ENCODE data around the gene RFC4. TPM values are rescaled to one million over a fixed set of nuclear protein-coding genes. Genes with fewer than 3 reads are reported as not detected.
A peak's percentile ranks its signal among the peaks of the same experiment; 100 is the strongest.

The RFC4 gene
- total and polyA plus RNA-seq, 2 of the 13 experiments (the other 11 are each of a cell fraction or from before 2014, with no cell fraction given), result 18.5 to 103 TPM

DNA sequence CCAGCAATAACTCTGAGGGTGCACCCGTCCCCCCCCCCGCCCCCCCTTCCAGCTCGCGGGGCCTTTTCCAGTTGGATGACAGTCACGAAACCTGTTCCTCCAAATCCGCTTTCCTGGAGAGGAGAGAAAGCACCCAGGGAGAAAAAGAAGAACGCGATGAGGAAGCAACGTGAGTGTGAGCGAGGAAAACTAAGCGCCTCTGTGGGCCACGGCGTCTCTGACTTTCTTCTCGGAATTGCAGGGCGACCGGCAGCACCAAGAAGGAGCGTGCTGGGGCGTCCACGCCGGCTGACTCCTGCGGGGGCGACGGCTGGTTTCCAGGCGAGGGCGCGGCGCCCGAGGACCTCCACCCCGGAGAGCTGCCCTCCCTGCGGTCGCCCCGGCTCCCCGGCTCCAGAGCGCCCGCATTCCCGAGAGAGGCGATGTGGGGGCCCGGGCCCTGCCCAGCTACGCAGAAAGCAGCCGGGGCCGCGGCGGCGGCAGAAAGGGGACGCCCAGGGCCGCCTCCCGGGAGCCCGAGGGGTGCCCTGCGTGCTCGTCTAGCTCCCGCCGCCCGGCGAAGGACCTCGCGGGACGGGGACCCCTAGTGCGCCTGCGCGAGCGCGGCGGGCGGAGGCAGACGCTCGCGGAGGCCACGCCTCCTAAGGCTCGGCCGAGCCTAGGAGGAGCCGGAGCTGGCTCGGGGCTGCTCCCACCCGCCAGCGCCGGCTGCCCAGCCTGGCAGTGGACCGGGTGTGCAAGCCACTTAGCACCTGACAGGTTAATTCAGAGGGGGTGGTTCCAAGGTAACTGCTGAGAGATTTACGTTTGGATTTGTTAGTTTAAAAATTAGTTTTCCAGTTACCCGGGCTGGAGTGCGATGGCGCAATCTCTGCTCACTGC is 20.9 kb upstream of the RFC4 start (continued):
- TF ChIP-seq POLR2A (IDR thresholded peaks at IDR 0.05; ENCODE audit: insufficient read depth in 1 of 2, low read depth in 2 of 2, low read length in 2 of 2) (peak in 1 of 2 experiments; percentile 73; a peak in 2 of 4 replicates), ZNF317 (CRISPR knock-in tag; IDR thresholded peaks at IDR 0.05) (no peak), ZSCAN21 (CRISPR knock-in tag; IDR thresholded peaks at IDR 0.05; ENCODE audit: borderline replicate concordance) (0 out of 2 replicates have a peak, but pooled peaks have one; percentile 40), ERF (CRISPR knock-in tag; IDR thresholded peaks at IDR 0.05) (peak; percentile 57), PCBP2 (optimal IDR thresholded peaks at IDR 0.05; ENCODE audit: low read depth, low read length, poor library complexity, severe bottlenecking) (no peak), BRF2 (CRISPR knock-in tag; IDR thresholded peaks at IDR 0.05) (no peak), SP1 (IDR thresholded peaks at IDR 0.05) (no peak), SP1 (CRISPR knock-in tag; IDR thresholded peaks at IDR 0.05) (0 out of 2 replicates have a peak, but pooled peaks have one; percentile 35), HIVEP1 (CRISPR knock-in tag; IDR thresholded peaks at IDR 0.05) (no peak), ZFP36 (IDR thresholded peaks at IDR 0.05; ENCODE audit: borderline replicate concordance, low read depth, low read length, partially characterized antibody) (no peak), THAP11 (CRISPR knock-in tag; IDR thresholded peaks at IDR 0.05) (peak; percentile 16; the same call in 1 of the 2 replicates), RNF2 (conservative IDR thresholded peaks at IDR 0.05; ENCODE audit: low read depth) (peak; percentile 99), UBTF (CRISPR knock-in tag; IDR thresholded peaks at IDR 0.05) (no peak; the same call in 1 of the 2 replicates), ZNF224 (CRISPR knock-in tag; IDR thresholded peaks at IDR 0.05) (no peak), ZNF563 (CRISPR knock-in tag; IDR thresholded peaks at IDR 0.05) (peak; percentile 63; the same call in 1 of the 2 replicates), E2F5 (CRISPR knock-in tag; conservative IDR thresholded peaks at IDR 0.05) (peak; percentile 27; the same call in 1 of the 2 replicates), DNMT1 (CRISPR knock-in tag; IDR thresholded peaks at IDR 0.05) (no peak), SRY (CRISPR knock-in tag; IDR thresholded peaks at IDR 0.05) (0 out of 2 replicates have a peak, but pooled peaks have one; percentile 24), ZNF547 (CRISPR knock-in tag; IDR thresholded peaks at IDR 0.05) (peak; percentile 49; the same call in 1 of the 2 replicates), ZNF737 (CRISPR knock-in tag; IDR thresholded peaks at IDR 0.05; ENCODE audit: borderline replicate concordance) (no peak), PPARG (CRISPR knock-in tag; conservative IDR thresholded peaks at IDR 0.05) (0 out of 2 replicates have a peak, but pooled peaks have one; percentile 22), MTA3 (CRISPR knock-in tag; IDR thresholded peaks at IDR 0.05) (no peak)
- TF ChIP-seq, protein P1, sequence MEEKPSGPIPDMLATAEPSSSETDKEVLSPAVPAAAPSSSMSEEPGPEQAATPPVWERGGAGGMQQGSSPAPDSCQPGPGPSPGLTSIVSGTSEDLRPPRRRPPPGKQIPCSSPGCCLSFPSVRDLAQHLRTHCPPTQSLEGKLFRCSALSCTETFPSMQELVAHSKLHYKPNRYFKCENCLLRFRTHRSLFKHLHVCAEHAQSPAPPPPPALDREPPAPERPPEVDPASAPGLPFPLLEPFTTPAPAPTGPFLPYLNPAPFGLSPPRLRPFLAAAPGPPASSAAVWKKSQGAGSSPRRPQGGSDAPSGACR (CRISPR knock-in tag; IDR thresholded peaks at IDR 0.05), result no peak
- TF ChIP-seq, protein P2, sequence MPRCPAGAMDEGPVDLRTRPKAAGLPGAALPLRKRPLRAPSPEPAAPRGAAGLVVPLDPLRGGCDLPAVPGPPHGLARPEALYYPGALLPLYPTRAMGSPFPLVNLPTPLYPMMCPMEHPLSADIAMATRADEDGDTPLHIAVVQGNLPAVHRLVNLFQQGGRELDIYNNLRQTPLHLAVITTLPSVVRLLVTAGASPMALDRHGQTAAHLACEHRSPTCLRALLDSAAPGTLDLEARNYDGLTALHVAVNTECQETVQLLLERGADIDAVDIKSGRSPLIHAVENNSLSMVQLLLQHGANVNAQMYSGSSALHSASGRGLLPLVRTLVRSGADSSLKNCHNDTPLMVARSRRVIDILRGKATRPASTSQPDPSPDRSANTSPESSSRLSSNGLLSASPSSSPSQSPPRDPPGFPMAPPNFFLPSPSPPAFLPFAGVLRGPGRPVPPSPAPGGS (CRISPR knock-in tag; IDR thresholded peaks at IDR 0.05), result peak; percentile 43; the same call in 1 of the 2 replicates

Data from HepG2 (cell line).